Gastroesophageal sphincter (tissue), 4 donors: ENCODE data around the gene STXBP5L. TPM values are rescaled to one million over a fixed set of nuclear protein-coding genes. Genes with fewer than 3 reads are reported as not detected.
"Not testable (repeated sequence)": the region's sequence is repeated elsewhere in the genome, so short reads cannot be mapped to it uniquely, and the experiment has no call there.

Experiments
- ATAC-seq: fragments of 150-250 bp; one replicate; pipeline ENCODE4 v1.9.1; 2016; ENCODE audit warnings: mild to moderate bottlenecking, moderate library complexity
- H3K27ac ChIP-seq, 4 donors: fragments of 200-600 bp; sonication (generic) in 3 of 4; 1 replicate in 3 of 4; 2 replicates in 1 of 4; pipeline ENCODE4 v1.5.1; 2016 to 2019
- H3K27me3 ChIP-seq: fragments of 200-600 bp; sonication (generic); one replicate; pipeline ENCODE4 v1.5.1; 2019
- H3K36me3 ChIP-seq, 2 donors: fragments of 200-600 bp; sonication (generic); one replicate each; pipeline ENCODE4 v1.5.1; 2019; ENCODE audit warnings: control low read depth in 1 of 2
- H3K4me1 ChIP-seq, 3 donors: fragments of 200-600 bp; sonication (generic); 1 replicate in 2 of 3; 2 replicates in 1 of 3; pipeline ENCODE4 v1.5.1; 2016 to 2019; ENCODE audit warnings: control low read depth in 2 of 3
- H3K4me3 ChIP-seq, 2 donors: fragments of 200-600 bp; sonication (generic); one replicate each; pipeline ENCODE4 v1.5.1; 2019; ENCODE audit warnings: mild to moderate bottlenecking in 1 of 2, moderate library complexity in 1 of 2
- H3K9me3 ChIP-seq, 3 donors: fragments of 200-600 bp; sonication (generic); one replicate each; pipeline ENCODE4 v1.5.1; 2017 to 2019; ENCODE audit warnings: control low read depth in 2 of 3
- CTCF ChIP-seq, 4 experiments: fragments of 200-600 bp in 2 of 4; fragments of 450-650 bp in 2 of 4; sonication (generic) in 1 of 4; IDR thresholded peaks; one replicate each; pipeline ENCODE4 v1.5.1; 2017 to 2019; ENCODE audit warnings: antibody characterized with exemption in 4 of 4, mild to moderate bottlenecking in 2 of 4, moderate library complexity in 2 of 4
- EP300 ChIP-seq: sonication (generic); formaldehyde crosslinking; IDR thresholded peaks from one replicate; pipeline ENCODE4 v1.6.1; 2017; ENCODE audit warnings: antibody characterized with exemption, mild to moderate bottlenecking
- POLR2A ChIP-seq, 2 donors: fragments of 450-650 bp; IDR thresholded peaks; one replicate each; pipeline ENCODE4 v1.6.1; 2017; ENCODE audit warnings: antibody characterized with exemption in 2 of 2, mild to moderate bottlenecking in 2 of 2, moderate library complexity in 1 of 2
- POLR2AphosphoS5 ChIP-seq: sonication (generic); formaldehyde crosslinking; IDR thresholded peaks from one replicate; pipeline ENCODE4 v1.6.1; 2017; ENCODE audit warnings: antibody characterized with exemption
- WGBS, 2 donors: methylation state at CpG; one replicate each; pipeline ENCODE4 v1.1.5; 2018; ENCODE audit warnings: low coverage in 1 of 2; 5-methylcytosine and 5-hydroxymethylcytosine counted together
- total RNA-seq, 4 donors: library from RNA; depleted of rRNA; stranded (reverse); fragments of >200 nt; gene quantifications; one replicate each; pipeline ENCODE4 v1.1.0, GENCODE V29; 2016

STXBP5L gene
- total RNA-seq, 4 donors from 2014 or later, result 0.15 to 2.0 (median 0.63) TPM

GRCh38 chr3:121155028-121155427, 247.0 kb downstream of the STXBP5L start:
- Histone ChIP-seq H3K4me3 (no peak overlapping the region), H3K27me3 (no peaks in the 10 kb centered on the region), H3K9me3 (no peaks in the 10 kb centered on the region), H3K4me1 (no peaks in the 10 kb centered on the region), H3K27ac (no peak overlapping the region), H3K36me3 (no peaks in the 10 kb centered on the region)
- 50 to 54% methylated on average over 1 of the region's 1 CpG for WGBS, 2 donors
- TF ChIP-seq POLR2A (IDR thresholded peaks at IDR 0.05) (no peak), CTCF (IDR thresholded peaks at IDR 0.05) (no peak), EP300 (no peak), POLR2AphosphoS5 (no peak)
- no peak for ATAC-seq

GRCh38 chr3:121165397-121165837, 257.4 kb downstream of the STXBP5L start:
- H3K27ac ChIP-seq, result no peak overlapping the region
- no peak for ATAC-seq
- no peaks in the 10 kb centered on the region for H3K36me3 ChIP-seq
- TF ChIP-seq POLR2A (IDR thresholded peaks at IDR 0.05) (no peak), POLR2AphosphoS5 (no peak), CTCF (IDR thresholded peaks at IDR 0.05) (no peak), EP300 (no peak)
- H3K4me3 ChIP-seq, result no peak overlapping the region
- peaks cover 0 to 7% (median 0%) of the 10 kb centered on the region in 3 donors for H3K9me3 ChIP-seq
- no peaks in the 10 kb centered on the region for H3K4me1 ChIP-seq
- H3K27me3 ChIP-seq, result no peaks in the 10 kb centered on the region
- WGBS, 2 donors, result 40 to 56% methylated on average over 1 to 7 of the region's 7 CpGs

- TF ChIP-seq CTCF (IDR thresholded peaks at IDR 0.05), result no peak
- no peak for TF ChIP-seq EP300
- TF ChIP-seq POLR2AphosphoS5, result no peak
- peaks cover 0 to 12% (median 0%) of the 10 kb centered on the region in 3 donors for H3K9me3 ChIP-seq
- H3K27me3 ChIP-seq, result no peaks in the 10 kb centered on the region
- ATAC-seq, result no peak
- H3K4me3 ChIP-seq, result no peak overlapping the region
- no peaks in the 10 kb centered on the region for H3K36me3 ChIP-seq
- no peaks in the 10 kb centered on the region for H3K4me1 ChIP-seq
- 45 to 67% methylated on average over 1 of the region's 4 CpGs for WGBS, 2 donors
- no peak overlapping the region for H3K27ac ChIP-seq
Observed at GRCh38 chr3:121167374-121168139, 259.6 kb downstream of the STXBP5L start.

GRCh38 chr3:121175083-121175482, 267.1 kb downstream of the STXBP5L start:
- ATAC-seq, result no peak
- Histone ChIP-seq H3K36me3 (no peaks in the 10 kb centered on the region), H3K27me3 (no peaks in the 10 kb centered on the region), H3K9me3 (peaks cover 0 to 17% (median 0%) of the 10 kb centered on the region in 3 donors), H3K4me1 (peaks cover 0 to 10% (median 0%) of the 10 kb centered on the region in 3 donors), H3K4me3 (no peak overlapping the region), H3K27ac (no peak overlapping the region)
- TF ChIP-seq EP300 (no peak), CTCF (IDR thresholded peaks at IDR 0.05) (no peak), POLR2AphosphoS5 (no peak), POLR2A (IDR thresholded peaks at IDR 0.05) (no peak)

GRCh38 chr3:121190626-121191025, 282.6 kb downstream of the STXBP5L start:
- not testable (repeated sequence) for ATAC-seq, H3K36me3 ChIP-seq, H3K27me3 ChIP-seq, H3K27ac ChIP-seq, H3K4me3 ChIP-seq, H3K4me1 ChIP-seq
- peaks cover 0 to 35% (median 0%) of the 10 kb centered on the region in 3 donors for H3K9me3 ChIP-seq
- no CpG with 5 or more reads among the region's 26 CpGs for WGBS, 2 donors
